H1 (cell line): ENCODE measurements around the gene SEMA7A. TPM values are rescaled to one million over a fixed set of nuclear protein-coding genes. Genes with fewer than 3 reads are reported as not detected.

Source experiments
- CTCF ChIA-PET: fragments of 300-600 bp; sonication (Branson Sonifier 250); formaldehyde crosslinking; loops from one replicate; lab custom pipeline; 2021; ENCODE audit not compliant: partially characterized antibody; lab: Charles Lee
- POLR2A ChIA-PET: fragments of 300-600 bp; sonication (Branson Sonifier 250); formaldehyde crosslinking; loops from one replicate; lab custom pipeline; 2021; ENCODE audit warnings: inconsistent platforms; ENCODE audit not compliant: partially characterized antibody; lab: Charles Lee
- DNase-seq, 2 experiments: peaks; one replicate each; pipeline versions ENCODE4 v3.0.0 to v3.0.0-alpha.2; 2010 to 2022; ENCODE audit warnings: low spot score in 2 of 2, low read depth in 1 of 2, mixed read lengths in 1 of 2
- FAIRE-seq: peaks from 2 replicates; lab custom pipeline; 2011; peaks lifted over from hg19 to GRCh38; lab: Jason Lieb, UNC
- H2AFZ ChIP-seq: 2 replicates; pipeline ENCODE4 v1.8.1; 2012; ENCODE audit warnings: low read length, inconsistent platforms
- H2AK5ac ChIP-seq: 2 replicates; pipeline ENCODE4 v1.6.1; 2013; ENCODE audit warnings: low read depth, low read length
- H2BK120ac ChIP-seq: replicated peaks from 2 replicates; pipeline ENCODE3; 2013; ENCODE audit warnings: low read depth, low read length, inconsistent platforms
- H2BK12ac ChIP-seq: 2 replicates; pipeline ENCODE4 v1.6.1; 2013; ENCODE audit warnings: low read depth, low read length
- H2BK15ac ChIP-seq: 2 replicates; pipeline ENCODE4 v1.6.1; 2013; ENCODE audit warnings: low read length
- H2BK20ac ChIP-seq: 2 replicates; pipeline ENCODE4 v1.6.1; 2013; ENCODE audit warnings: low read length
- H2BK5ac ChIP-seq: 2 replicates; pipeline ENCODE4 v1.6.1; 2013; ENCODE audit warnings: low read depth, low read length
- H3K14ac ChIP-seq: 2 replicates; pipeline ENCODE4 v1.6.1; 2013; ENCODE audit warnings: inconsistent platforms; ENCODE audit not compliant: insufficient read length
- H3K18ac ChIP-seq: 2 replicates; pipeline ENCODE4 v1.6.1; 2013; ENCODE audit warnings: low read length; ENCODE audit errors: extremely low read depth
- H3K23ac ChIP-seq: 2 replicates; pipeline ENCODE4 v1.6.1; 2013; ENCODE audit warnings: inconsistent platforms; ENCODE audit not compliant: insufficient read length
- H3K23me2 ChIP-seq: 2 replicates; pipeline ENCODE4 v1.6.1; 2013; ENCODE audit warnings: low read depth, low read length
- H3K27ac ChIP-seq: 2 replicates; pipeline ENCODE4 v1.6.1; 2011; ENCODE audit warnings: low read depth, low read length, inconsistent platforms
- H3K27me3 ChIP-seq, 4 experiments: replicated peaks in 1 of 4; 1 replicate in 1 of 4; 2 replicates in 3 of 4; pipeline versions ENCODE4 v1.6.1 to v1.8.1; 2011 to 2013; ENCODE audit warnings: low read length in 3 of 4, mild to moderate bottlenecking in 3 of 4, inconsistent platforms in 2 of 4, mixed read lengths in 2 of 4, moderate library complexity in 1 of 4; ENCODE audit not compliant: control insufficient read depth in 3 of 4, insufficient read depth in 3 of 4; ENCODE audit errors: extremely low read depth in 1 of 4
- H3K36me3 ChIP-seq, 4 experiments: 2 replicates each; pipeline versions ENCODE4 v1.6.1 to v1.8.1; 2011 to 2013; ENCODE audit warnings: mild to moderate bottlenecking in 4 of 4, low read length in 3 of 4, moderate library complexity in 2 of 4, control low read depth in 1 of 4, inconsistent platforms in 1 of 4; ENCODE audit not compliant: insufficient read depth in 4 of 4, control insufficient read depth in 2 of 4
- H3K4ac ChIP-seq: replicated peaks from 2 replicates; pipeline ENCODE3; 2013; ENCODE audit warnings: low read length, low read depth, mixed read lengths, inconsistent platforms; ENCODE audit not compliant: insufficient read length
- H3K4me1 ChIP-seq, 4 experiments: replicated peaks in 1 of 4; 1 replicate in 1 of 4; 2 replicates in 3 of 4; pipeline versions ENCODE4 v1.6.1 to v1.8.1; 2011 to 2013; ENCODE audit warnings: low read length in 3 of 4, inconsistent platforms in 2 of 4, mixed read lengths in 1 of 4; ENCODE audit not compliant: insufficient read depth in 4 of 4, control insufficient read depth in 3 of 4
- H3K4me2 ChIP-seq, 2 experiments: 2 replicates each; pipeline versions ENCODE4 v1.6.1 to v1.8.1; 2011 to 2013; ENCODE audit warnings: low read depth in 2 of 2, low read length in 2 of 2, control low read depth in 1 of 2, inconsistent platforms in 1 of 2, mild to moderate bottlenecking in 1 of 2; ENCODE audit not compliant: insufficient read depth in 1 of 2
- H3K4me3 ChIP-seq, 4 experiments: fragments of 200-600, 300-600 bp in 1 of 4; sonication (generic), shearing (Covaris generic), sonication (Bioruptor Twin) in 1 of 4; 2 replicates each; pipeline versions ENCODE4 v1.5.1 to v1.8.1; 2011 to 2016; ENCODE audit warnings: low read length in 4 of 4, low read depth in 3 of 4, control low read depth in 2 of 4, inconsistent platforms in 2 of 4, mild to moderate bottlenecking in 2 of 4, mixed read lengths in 1 of 4, moderate library complexity in 1 of 4; ENCODE audit not compliant: insufficient read depth in 2 of 4; ENCODE audit errors: extremely low read depth in 1 of 4
- H3K56ac ChIP-seq: replicated peaks from 2 replicates; pipeline ENCODE3; 2013; ENCODE audit warnings: low read depth, mild to moderate bottlenecking, mixed read lengths, low read length, inconsistent platforms; ENCODE audit not compliant: insufficient read length
- H3K79me1 ChIP-seq: 2 replicates; pipeline ENCODE4 v1.6.1; 2013; ENCODE audit warnings: low read depth, low read length, control low read depth
- H3K79me2 ChIP-seq, 2 experiments: 2 replicates each; pipeline versions ENCODE4 v1.6.1 to v1.8.1; 2012 to 2013; ENCODE audit warnings: low read length in 2 of 2, mild to moderate bottlenecking in 2 of 2, inconsistent platforms in 1 of 2; ENCODE audit not compliant: insufficient read depth in 2 of 2, control insufficient read depth in 1 of 2
- H3K9ac ChIP-seq, 4 experiments: replicated peaks in 1 of 4; 1 replicate in 1 of 4; 2 replicates in 3 of 4; pipeline versions ENCODE4 v1.6.1 to v1.8.1; 2011 to 2013; ENCODE audit warnings: low read depth in 3 of 4, low read length in 3 of 4, control low read depth in 2 of 4, mild to moderate bottlenecking in 2 of 4, moderate library complexity in 2 of 4, inconsistent platforms in 1 of 4; ENCODE audit errors: extremely low read depth in 1 of 4
- H3K9me3 ChIP-seq, 2 experiments: 2 replicates each; pipeline versions ENCODE4 v1.6.1 to v1.8.1; 2012 to 2013; ENCODE audit warnings: mild to moderate bottlenecking in 2 of 2, moderate library complexity in 2 of 2, control low read depth in 1 of 2, inconsistent platforms in 1 of 2, low read depth in 1 of 2, low read length in 1 of 2, mixed read lengths in 1 of 2; ENCODE audit not compliant: insufficient read depth in 2 of 2
- H4K20me1 ChIP-seq, 2 experiments: replicated peaks in 1 of 2; 2 replicates each; pipeline versions ENCODE3 to v1.8.1; 2011 to 2013; ENCODE audit warnings: inconsistent platforms in 2 of 2, low read length in 2 of 2, mild to moderate bottlenecking in 1 of 2; ENCODE audit not compliant: insufficient read depth in 2 of 2, control insufficient read depth in 1 of 2
- H4K5ac ChIP-seq: 2 replicates; pipeline ENCODE4 v1.6.1; 2013; ENCODE audit warnings: low read length, low read depth, mixed read lengths, inconsistent platforms; ENCODE audit not compliant: insufficient read length
- H4K8ac ChIP-seq: 2 replicates; pipeline ENCODE4 v1.8.0; 2013; ENCODE audit warnings: mild to moderate bottlenecking, moderate library complexity, low read length, inconsistent platforms; ENCODE audit not compliant: insufficient read depth; ENCODE audit errors: extremely low read depth
- H4K91ac ChIP-seq: replicated peaks from 2 replicates; pipeline ENCODE3; 2013; ENCODE audit warnings: low read length, mixed read lengths, inconsistent platforms; ENCODE audit not compliant: insufficient read length
- ASH2L ChIP-seq: fragments of 200-600, 300-600 bp; sonication (generic); IDR thresholded peaks from one replicate; pipeline ENCODE4 v1.7.1; 2017; ENCODE audit warnings: low read length
- CEBPB ChIP-seq: IDR thresholded peaks from 2 replicates; pipeline ENCODE4 v1.6.1; 2012; ENCODE audit warnings: low read depth, low read length
- CHD2 ChIP-seq: IDR thresholded peaks from 2 replicates; pipeline ENCODE4 v1.6.1; 2012; ENCODE audit warnings: low read length, improper control_type of control experiment
- EP300 ChIP-seq, 2 experiments: IDR thresholded peaks; 1 replicate in 1 of 2; 2 replicates in 1 of 2; pipeline ENCODE4 v1.6.1; 2011 to 2012; ENCODE audit warnings: low read depth in 2 of 2, low read length in 2 of 2, mild to moderate bottlenecking in 2 of 2, borderline replicate concordance in 1 of 2, inconsistent platforms in 1 of 2, moderate library complexity in 1 of 2
- KDM5A ChIP-seq: fragments of 200-600 bp; IDR thresholded peaks from 2 replicates; pipeline ENCODE4 v1.7.1; 2012; ENCODE audit warnings: mild to moderate bottlenecking, low read length, inconsistent platforms, mixed read lengths
- MAFK ChIP-seq: IDR thresholded peaks from 2 replicates; pipeline ENCODE4 v1.6.1; 2012; ENCODE audit warnings: low read depth, mild to moderate bottlenecking, improper control_type of control experiment, low read length
- MAX ChIP-seq: IDR thresholded peaks from 2 replicates; pipeline ENCODE4 v1.6.1; 2012; ENCODE audit warnings: inconsistent platforms
- POU5F1 ChIP-seq: IDR thresholded peaks from 2 replicates; pipeline ENCODE4 v1.6.1; 2011; ENCODE audit warnings: low read depth, mild to moderate bottlenecking, low read length, moderate library complexity
- RBBP5 ChIP-seq: IDR thresholded peaks from 2 replicates; pipeline ENCODE4 v1.7.1; 2012; ENCODE audit warnings: low read depth, mild to moderate bottlenecking, inconsistent platforms, low read length, moderate library complexity, borderline replicate concordance
- SRF ChIP-seq: IDR thresholded peaks from 2 replicates; pipeline ENCODE4 v1.6.1; 2011; ENCODE audit warnings: mild to moderate bottlenecking, low read depth, low read length, moderate library complexity
- TAF7 ChIP-seq: optimal IDR thresholded peaks from 2 replicates; pipeline ENCODE3; 2011; ENCODE audit warnings: low read depth, mild to moderate bottlenecking, inconsistent platforms, low read length, moderate library complexity, borderline replicate concordance
- ZNF274 ChIP-seq: IDR thresholded peaks from 2 replicates; pipeline ENCODE4 v1.7.0; 2012; ENCODE audit warnings: low read length, borderline replicate concordance; ENCODE audit errors: extremely low read depth
- WGBS, 2 experiments: shearing (Covaris generic) in 1 of 2; methylation state at CpG; one replicate each; pipeline versions ENCODE4 v1.1.6 to v1.1.7; 2013 to 2015; ENCODE audit warnings: low lambda C conversion rate in 2 of 2, mixed read lengths in 2 of 2, inconsistent platforms in 1 of 2, low coverage in 1 of 2, missing lambda C conversion rate in 1 of 2; ENCODE audit not compliant: insufficient replicate concordance in 2 of 2, insufficient coverage in 1 of 2, insufficient read length in 1 of 2; ENCODE audit errors: extremely low coverage in 1 of 2, missing lambda C conversion rate in 1 of 2; 5-methylcytosine and 5-hydroxymethylcytosine counted together
- polyA plus RNA-seq, 7 experiments: library from polyadenylated mRNA; depleted of rRNA in 3 of 7; stranded (reverse) in 5 of 7; unstranded in 2 of 7; fragments of >200 nt in 5 of 7; fragments of 200-250 nt in 2 of 7; gene quantifications; 1 replicate in 5 of 7; 2 replicates in 1 of 7; 4 replicates in 1 of 7; pipeline versions ENCODE4 v1.2.1 to v1.2.3, GENCODE V29; 2011 to 2013; ENCODE audit warnings: missing spikeins in 2 of 7, mixed read lengths in 2 of 7
- total RNA-seq: library from RNA; stranded (reverse); fragmentation: NEBNext Ultra II Directional; extraction: Animal tissue kit (Norgen Biotek cat#: 25700); gene quantifications from 2 replicates; pipeline ENCODE4 v1.2.1, GENCODE V29; 2021

Gene SEMA7A
- total and polyA plus RNA-seq, 2 of the 8 experiments (the other 6 are each of a cell fraction or from before 2014, with no cell fraction given) = 10.7 to 15.0 TPM

- 100% methylated on average over 1 of the region's 1 CpG; no CpG with 5 or more reads in 1 of the 2 experiments for WGBS, 2 experiments
- H2BK120ac ChIP-seq = no peak overlapping the region
- peaks cover 10 to 20% of the 10 kb centered on the region in 2 experiments for H4K20me1 ChIP-seq
- no peak overlapping the region for H2AFZ ChIP-seq
- no peak overlapping the region for H4K91ac ChIP-seq
- no peak overlapping the region for H3K23ac ChIP-seq
- DNase-seq = no peak
- H3K27me3 ChIP-seq = peaks cover 0 to 14% (median 10%) of the 10 kb centered on the region in 4 experiments; a peak in 5 of 7 replicates
- no peak for TF ChIP-seq ZNF274
- TF ChIP-seq MAFK = no peak
- no peak for TF ChIP-seq MAX
- TF ChIP-seq CHD2 = no peak
- TF ChIP-seq SRF = no peak
- no peak for TF ChIP-seq ASH2L
- TF ChIP-seq EP300 (IDR thresholded peaks at IDR 0.05; ENCODE audit: borderline replicate concordance in 1 of 2, low read depth in 2 of 2, low read length in 2 of 2) = no peak
- TF ChIP-seq CEBPB = no peak
- TF ChIP-seq RBBP5 = no peak
- TF ChIP-seq POU5F1 = no peak
- TF ChIP-seq TAF7 = no peak
- TF ChIP-seq KDM5A = no peak
- no peaks in the 10 kb centered on the region for H3K36me3 ChIP-seq
- H3K9ac ChIP-seq = no peak overlapping the region
- peaks cover 16% of the 10 kb centered on the region; the same call in 1 of the 2 replicates for H3K23me2 ChIP-seq
- peaks cover 0 to 22% of the 10 kb centered on the region in 2 experiments; a peak in 2 of 4 replicates for H3K79me2 ChIP-seq
- no peak overlapping the region for H3K4me3 ChIP-seq
- H3K9me3 ChIP-seq = no peaks in the 10 kb centered on the region
- H2BK15ac ChIP-seq = no peak overlapping the region
- no peak overlapping the region for H3K27ac ChIP-seq
- peaks cover 0 to 12% (median 7%) of the 10 kb centered on the region in 4 experiments; a peak in 6 of 7 replicates for H3K4me1 ChIP-seq
- H4K8ac ChIP-seq = no peak overlapping the region
- ChIA-PET POLR2A (interaction anchor here (0.9 to 1.7 kb wide), 5 partner anchors 9 to 183 kb away, joined by 3 to 8 read pairs (median 4); no protein-coding TSS in a partner anchor), CTCF (interaction anchor here (0.8 to 41.3 kb wide), 11 partner anchors 9 to 56 kb away, joined by 3 to 1311 read pairs (median 4); partner anchors contain the start of genes CYP11A1 and UBL7)
- no peak overlapping the region for H2BK12ac ChIP-seq
- no peak overlapping the region for H3K56ac ChIP-seq
- H2BK20ac ChIP-seq = no peak overlapping the region
- no peak for FAIRE-seq
- no peak overlapping the region for H2BK5ac ChIP-seq
- H3K18ac ChIP-seq = no peak overlapping the region
- H3K14ac ChIP-seq = no peak overlapping the region
- H3K79me1 ChIP-seq = peaks cover 3% of the 10 kb centered on the region
- H3K4me2 ChIP-seq = no peak overlapping the region
- no peak overlapping the region for H4K5ac ChIP-seq
- no peak overlapping the region for H3K4ac ChIP-seq
- H2AK5ac ChIP-seq = 0 out of 2 replicates have a peak overlapping the region, but pooled peaks have one; percentile 3
Observed at GRCh38 chr15:74431116-74431515, 2.6 kb downstream of the SEMA7A start.
